Activated B cell treated with CpG ODN at 0.5 μM for 24 hours (primary cell): ENCODE results near the gene CCR2. TPM values are rescaled to one million over a fixed set of nuclear protein-coding genes. Genes with fewer than 3 reads are reported as not detected.

Source experiments
- ATAC-seq: fragments of 200-7000 bp; cut with Tn5 transposase; one replicate; pipeline ENCODE4 v1.10.0; 2021; ENCODE audit warnings: low read depth, mild to moderate bottlenecking, moderate library complexity
- CTCF ChIA-PET: fragments of 350-600 bp; sonication (Branson Sonifier 250); formaldehyde crosslinking; loops from one replicate; lab custom pipeline; 2021; ENCODE audit warnings: antibody characterized with exemption; lab: Charles Lee
- POLR2A ChIA-PET: fragments of 350-600 bp; sonication (Branson Sonifier 250); formaldehyde crosslinking; loops from one replicate; lab custom pipeline; 2021; ENCODE audit warnings: antibody characterized with exemption; lab: Charles Lee
- DNase-seq: peaks from one replicate; pipeline ENCODE4 v3.0.0; 2022
- H3K27ac Mint-ChIP-seq: one replicate; pipeline ENCODE4 v1.8.0; 2020; ENCODE audit warnings: mixed read lengths
- H3K27me3 Mint-ChIP-seq: one replicate; pipeline ENCODE4 v1.8.0; 2021; ENCODE audit warnings: mixed read lengths
- H3K36me3 Mint-ChIP-seq: one replicate; pipeline ENCODE4 v1.8.0; 2021; ENCODE audit warnings: low read depth, mixed read lengths
- H3K4me1 Mint-ChIP-seq: one replicate; pipeline ENCODE4 v1.8.0; 2021; ENCODE audit warnings: mixed read lengths
- H3K4me3 Mint-ChIP-seq: one replicate; pipeline ENCODE4 v1.8.0; 2020; ENCODE audit warnings: mild to moderate bottlenecking, mixed read lengths
- H3K9me3 Mint-ChIP-seq: one replicate; pipeline ENCODE4 v1.8.0; 2020; ENCODE audit warnings: mixed read lengths
- intact Hi-C: fragments of 100-400 bp; cut with micrococcal nuclease; formaldehyde crosslinking; loops from one replicate; pipeline ENCODE4 v1.15.1; 2024
- total RNA-seq: library from RNA; stranded (reverse); gene quantifications from 2 replicates; pipeline ENCODE4 v1.2.3, GENCODE V29; 2022
- TF ChIP-seq, protein P1 (sequence below): fragments of 200-600 bp; IDR thresholded peaks from one replicate; pipeline ENCODE4 v1.8.0; 2022; ENCODE audit warnings: antibody characterized with exemption, mild to moderate bottlenecking

CCR2 gene
- total RNA-seq, 1 donor from 2014 or later = 0.16 TPM

DNA sequence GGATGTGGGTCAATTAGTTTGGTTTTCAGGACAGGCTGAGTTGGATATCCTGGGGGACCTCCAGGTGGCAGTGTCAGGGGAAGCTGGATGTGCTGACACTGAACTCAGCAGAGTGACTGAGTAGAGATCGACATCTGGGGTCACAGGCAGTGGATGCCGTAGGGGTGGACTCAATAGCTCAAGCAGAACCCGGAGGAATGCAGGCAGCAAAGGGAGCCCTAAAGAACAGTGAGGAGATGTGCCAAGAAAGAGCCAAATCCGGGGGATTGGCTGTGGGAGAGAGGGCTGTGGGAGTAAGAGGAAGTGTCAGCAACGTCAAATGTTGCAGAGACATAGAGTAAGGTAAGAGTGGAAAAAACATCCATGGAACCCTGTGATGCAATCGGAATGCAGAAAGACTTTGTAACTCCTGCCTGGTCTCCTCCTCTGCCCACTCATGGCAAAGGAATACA lies 41.3 kb downstream of the CCR2 start:
- H3K27me3 Mint-ChIP-seq = no peaks in the 10 kb centered on the region

DNA sequence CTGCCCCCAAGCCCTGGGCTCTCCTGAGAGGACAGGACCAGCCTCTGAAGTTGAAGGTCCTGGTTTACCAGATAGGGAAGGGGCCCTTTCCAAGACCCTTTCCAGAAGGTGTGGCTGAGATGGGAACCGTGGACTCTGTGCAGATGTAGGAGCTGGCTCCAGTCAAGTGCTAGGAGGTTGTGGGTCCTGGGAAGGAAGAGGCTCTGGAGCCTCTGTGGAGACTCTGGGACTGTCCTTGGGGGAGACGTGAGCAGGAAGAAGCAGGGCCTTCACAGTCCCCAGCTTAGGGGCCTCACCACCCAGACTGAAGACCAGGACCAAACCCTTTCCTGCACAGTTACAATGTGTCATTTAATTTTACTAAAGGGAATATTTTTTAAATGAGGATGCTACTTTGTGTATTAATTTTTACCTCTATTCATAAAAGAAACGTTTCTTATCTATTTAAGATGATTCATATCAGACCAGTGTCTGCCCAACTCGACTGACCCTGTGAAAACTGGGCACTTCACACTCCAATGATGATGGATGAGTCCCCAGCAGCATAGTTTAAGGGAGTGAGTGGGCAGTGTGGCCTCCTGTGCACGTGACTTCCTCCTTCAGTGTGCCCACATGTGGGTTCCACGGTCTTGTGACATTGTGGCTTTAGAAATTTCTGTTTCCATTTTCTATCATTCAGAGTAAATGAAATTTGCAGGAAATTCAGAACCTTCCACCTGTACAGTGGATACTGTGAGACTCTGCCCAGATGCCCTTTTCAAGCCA lies 42.0 kb downstream of the CCR2 start:
- TF ChIP-seq, protein P1, sequence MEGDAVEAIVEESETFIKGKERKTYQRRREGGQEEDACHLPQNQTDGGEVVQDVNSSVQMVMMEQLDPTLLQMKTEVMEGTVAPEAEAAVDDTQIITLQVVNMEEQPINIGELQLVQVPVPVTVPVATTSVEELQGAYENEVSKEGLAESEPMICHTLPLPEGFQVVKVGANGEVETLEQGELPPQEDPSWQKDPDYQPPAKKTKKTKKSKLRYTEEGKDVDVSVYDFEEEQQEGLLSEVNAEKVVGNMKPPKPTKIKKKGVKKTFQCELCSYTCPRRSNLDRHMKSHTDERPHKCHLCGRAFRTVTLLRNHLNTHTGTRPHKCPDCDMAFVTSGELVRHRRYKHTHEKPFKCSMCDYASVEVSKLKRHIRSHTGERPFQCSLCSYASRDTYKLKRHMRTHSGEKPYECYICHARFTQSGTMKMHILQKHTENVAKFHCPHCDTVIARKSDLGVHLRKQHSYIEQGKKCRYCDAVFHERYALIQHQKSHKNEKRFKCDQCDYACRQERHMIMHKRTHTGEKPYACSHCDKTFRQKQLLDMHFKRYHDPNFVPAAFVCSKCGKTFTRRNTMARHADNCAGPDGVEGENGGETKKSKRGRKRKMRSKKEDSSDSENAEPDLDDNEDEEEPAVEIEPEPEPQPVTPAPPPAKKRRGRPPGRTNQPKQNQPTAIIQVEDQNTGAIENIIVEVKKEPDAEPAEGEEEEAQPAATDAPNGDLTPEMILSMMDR = no peak
- DNase-seq (no peak), ATAC-seq (no peak)
- Mint-ChIP-seq H3K27me3 (no peaks in the 10 kb centered on the region), H3K9me3 (no peaks in the 10 kb centered on the region), H3K27ac (no peak overlapping the region), H3K4me1 (peaks cover 17% of the 10 kb centered on the region), H3K4me3 (no peak overlapping the region), H3K36me3 (no peaks in the 10 kb centered on the region)
- ChIA-PET POLR2A (interaction anchor here (0.6 kb wide), 1 partner anchor 89 kb away, joined by 7 read pairs; no protein-coding TSS in a partner anchor), CTCF (no interaction called here)
- intact Hi-C loops = no loop called here

More for the DNA sequence above, 41.3 kb downstream of the CCR2 start:
- Mint-ChIP-seq H3K4me3 (no peak overlapping the region), H3K9me3 (no peaks in the 10 kb centered on the region), H3K27ac (no peak overlapping the region), H3K4me1 (peaks cover 17% of the 10 kb centered on the region), H3K36me3 (no peaks in the 10 kb centered on the region)
- ATAC-seq = no peak
- ChIA-PET CTCF (no interaction called here), POLR2A (no interaction called here)
- DNase-seq = no peak
- TF ChIP-seq, protein P1 = no peak
- intact Hi-C loops = no loop called here

DNA sequence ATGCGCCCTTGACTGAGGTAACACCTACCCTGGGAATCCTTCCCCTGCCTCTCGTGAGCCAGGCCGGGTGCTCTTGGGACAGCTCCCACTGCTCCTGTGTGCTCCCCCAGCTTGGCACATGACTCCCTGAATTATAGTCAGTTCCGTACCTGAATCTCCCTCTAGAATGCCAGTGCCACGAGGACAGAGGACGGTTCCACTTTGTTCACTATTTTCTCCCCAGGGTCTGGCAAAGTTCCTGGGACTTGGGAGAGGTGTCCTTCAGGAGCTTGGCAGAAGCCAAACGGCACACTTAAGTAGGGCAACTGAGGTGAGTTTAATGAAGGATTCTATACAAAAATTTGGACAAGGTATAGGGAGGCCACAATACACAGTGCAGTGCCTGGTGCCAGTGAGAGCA lies 43.2 kb downstream of the CCR2 start:
- no peak for DNase-seq
- intact Hi-C loops = no loop called here
- H3K4me1 Mint-ChIP-seq = peaks cover 17% of the 10 kb centered on the region
- TF ChIP-seq, protein P1 = no peak
- no peak overlapping the region for H3K4me3 Mint-ChIP-seq
- no peaks in the 10 kb centered on the region for H3K9me3 Mint-ChIP-seq
- H3K27ac Mint-ChIP-seq = no peak overlapping the region
- no peaks in the 10 kb centered on the region for H3K27me3 Mint-ChIP-seq
- POLR2A ChIA-PET = no interaction called here
- ATAC-seq = no peak
- CTCF ChIA-PET = no interaction called here
- no peaks in the 10 kb centered on the region for H3K36me3 Mint-ChIP-seq

DNA sequence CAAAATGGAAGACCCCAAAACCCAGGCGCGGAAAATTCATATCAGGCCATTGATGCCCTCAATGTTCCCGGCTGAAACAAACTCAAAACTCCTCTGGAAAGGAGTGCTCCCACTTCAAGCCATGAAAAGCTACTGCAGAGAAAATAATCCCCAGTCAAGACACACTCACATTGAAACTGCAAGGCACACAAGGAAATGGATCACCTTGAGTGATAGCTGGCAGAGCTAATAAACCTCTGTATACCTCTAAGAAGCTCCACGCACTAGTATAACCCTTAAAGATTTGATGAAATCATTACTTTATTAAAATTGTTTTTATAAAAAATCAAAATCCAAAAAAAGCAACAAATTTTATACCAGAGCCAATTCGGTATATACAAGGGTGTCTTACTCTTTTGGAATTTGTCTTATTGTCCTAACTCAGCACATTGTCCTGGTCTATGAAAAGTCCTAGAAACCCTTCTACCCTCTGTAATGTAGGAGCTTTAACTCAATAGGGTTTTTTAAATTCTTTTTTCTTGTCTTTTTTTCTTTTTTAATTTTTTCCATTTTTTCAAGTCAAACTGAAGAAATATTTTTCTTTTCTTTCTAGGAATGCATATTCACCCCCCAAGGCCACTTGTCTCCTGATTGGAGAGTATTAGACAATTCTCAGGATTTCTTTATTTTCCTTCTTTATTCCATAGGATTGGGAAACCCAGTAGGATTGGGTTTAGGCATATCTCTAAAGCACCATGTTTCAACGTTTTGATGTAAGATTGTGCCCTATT lies 44.5 kb downstream of the CCR2 start:
- TF ChIP-seq, protein P1 = no peak
- peaks cover 3% of the 10 kb centered on the region for H3K9me3 Mint-ChIP-seq
- no peak overlapping the region for H3K4me3 Mint-ChIP-seq
- intact Hi-C loops = no loop called here
- no peak overlapping the region for H3K27ac Mint-ChIP-seq
- H3K27me3 Mint-ChIP-seq = no peaks in the 10 kb centered on the region
- ATAC-seq (no peak), DNase-seq (no peak)
- peaks cover 17% of the 10 kb centered on the region for H3K4me1 Mint-ChIP-seq
- ChIA-PET CTCF (no interaction called here), POLR2A (no interaction called here)
- H3K36me3 Mint-ChIP-seq = no peaks in the 10 kb centered on the region

DNA sequence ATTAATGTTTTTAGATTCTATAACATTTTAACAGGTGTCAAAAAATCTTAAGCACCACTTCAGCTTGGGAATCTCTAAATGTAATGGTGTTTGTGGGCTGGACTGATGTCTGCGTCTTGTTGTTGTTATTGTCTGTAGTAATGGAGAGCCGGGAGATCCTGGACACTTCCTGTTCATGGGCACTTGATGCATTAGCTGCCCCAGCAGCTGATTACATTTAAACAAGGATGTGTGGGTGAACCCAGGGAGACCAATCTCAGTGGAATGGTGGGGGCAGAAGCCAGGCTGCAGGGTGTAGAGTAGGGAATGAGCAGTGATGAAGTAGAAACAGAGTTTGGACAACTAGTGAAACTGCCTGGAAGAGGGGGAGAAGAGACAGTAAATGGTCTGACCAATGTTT lies 45.2 kb downstream of the CCR2 start:
- ChIA-PET CTCF (no interaction called here), POLR2A (interaction anchor here (0.5 kb wide), 1 partner anchor 22 kb away, joined by 3 read pairs; no protein-coding TSS in a partner anchor)
- peaks cover 17% of the 10 kb centered on the region for H3K4me1 Mint-ChIP-seq
- peaks cover 3% of the 10 kb centered on the region for H3K9me3 Mint-ChIP-seq
- no peak overlapping the region for H3K4me3 Mint-ChIP-seq
- intact Hi-C loops = no loop called here
- DNase-seq (no peak), ATAC-seq (no peak)
- TF ChIP-seq, protein P1 = no peak
- no peaks in the 10 kb centered on the region for H3K36me3 Mint-ChIP-seq
- no peaks in the 10 kb centered on the region for H3K27me3 Mint-ChIP-seq
- no peak overlapping the region for H3K27ac Mint-ChIP-seq
